ENCODE results near the gene ZNF274. TPM values are rescaled to one million over a fixed set of nuclear protein-coding genes. Genes with fewer than 3 reads are reported as not detected.

ZNF274 gene
- total and polyA plus RNA-seq, 9 of the 15 experiments (the other 6 are each of a cell fraction or from before 2014, with no cell fraction given): 5.2 to 37.0 (median 28.1) TPM

DNA sequence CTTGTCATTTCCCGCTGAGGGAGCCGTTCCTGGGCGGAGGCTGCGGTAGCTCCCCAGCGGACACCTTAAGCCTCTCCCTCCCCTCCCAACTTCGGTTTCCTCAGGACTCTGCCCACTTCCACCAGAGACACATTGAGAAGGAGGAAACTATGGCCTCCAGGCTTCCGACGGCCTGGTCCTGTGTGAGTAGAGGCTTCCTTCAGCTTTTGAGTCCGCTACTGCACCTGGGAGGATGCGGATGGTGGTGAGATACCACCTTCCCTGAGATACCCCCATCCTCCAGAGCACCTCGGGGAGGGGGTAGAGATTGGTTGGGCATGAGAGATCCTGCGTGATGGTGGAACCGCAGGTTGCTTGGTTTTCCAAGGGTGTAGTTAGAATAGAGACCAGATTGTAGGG is 955 bp downstream of the ZNF274 start (continued):
- TF ChIP-seq, protein P1, sequence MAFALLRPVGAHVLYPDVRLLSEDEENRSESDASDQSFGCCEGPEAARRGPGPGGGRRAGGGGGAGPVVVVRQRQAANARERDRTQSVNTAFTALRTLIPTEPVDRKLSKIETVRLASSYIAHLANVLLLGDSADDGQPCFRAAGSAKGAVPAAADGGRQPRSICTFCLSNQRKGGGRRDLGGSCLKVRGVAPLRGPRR (CRISPR knock-in tag; IDR thresholded peaks at IDR 0.05): no peak
- peak in 1 of 2 experiments; percentile 27; a peak in 1 of 4 replicates for TF ChIP-seq HDAC1 (IDR thresholded peaks at IDR 0.05)
- TF ChIP-seq ZNF224 (CRISPR knock-in tag; IDR thresholded peaks at IDR 0.05): no peak
- no peak for TF ChIP-seq POLR2AphosphoS2 (IDR thresholded peaks at IDR 0.05; ENCODE audit: low read length)
- TF ChIP-seq XRCC4 (IDR thresholded peaks at IDR 0.05; ENCODE audit: extremely low read depth, insufficient read depth, insufficient read length): no peak
- TF ChIP-seq ZNF282 (CRISPR knock-in tag; IDR thresholded peaks at IDR 0.05): 0 out of 2 replicates have a peak, but pooled peaks have one; percentile 61
- TF ChIP-seq ZNF217 (CRISPR knock-in tag; IDR thresholded peaks at IDR 0.05): no peak
- TF ChIP-seq BCLAF1 (IDR thresholded peaks at IDR 0.05; ENCODE audit: borderline replicate concordance in 1 of 2, control insufficient read depth in 1 of 2, low read depth in 2 of 2, low read length in 1 of 2): no peak
- no peak for TF ChIP-seq KLF13 (tag; IDR thresholded peaks at IDR 0.05; ENCODE audit: borderline replicate concordance, low read depth)
- TF ChIP-seq CBX3 (IDR thresholded peaks at IDR 0.05; ENCODE audit: borderline replicate concordance in 1 of 2, low read length in 2 of 2): peak in 1 of 2 experiments; percentile 61; a peak in 1 of 3 replicates
- no peak for TF ChIP-seq TAF1 (IDR thresholded peaks at IDR 0.05; ENCODE audit: control insufficient read depth, extremely low read depth, insufficient read depth, low read length, severe bottlenecking)
- peak in 1 of 2 experiments; percentile 58; a peak in 1 of 4 replicates for TF ChIP-seq ARNT (IDR thresholded peaks at IDR 0.05)
- TF ChIP-seq NUFIP1 (IDR thresholded peaks at IDR 0.05; ENCODE audit: partially characterized antibody): no peak
- TF ChIP-seq, protein P2, sequence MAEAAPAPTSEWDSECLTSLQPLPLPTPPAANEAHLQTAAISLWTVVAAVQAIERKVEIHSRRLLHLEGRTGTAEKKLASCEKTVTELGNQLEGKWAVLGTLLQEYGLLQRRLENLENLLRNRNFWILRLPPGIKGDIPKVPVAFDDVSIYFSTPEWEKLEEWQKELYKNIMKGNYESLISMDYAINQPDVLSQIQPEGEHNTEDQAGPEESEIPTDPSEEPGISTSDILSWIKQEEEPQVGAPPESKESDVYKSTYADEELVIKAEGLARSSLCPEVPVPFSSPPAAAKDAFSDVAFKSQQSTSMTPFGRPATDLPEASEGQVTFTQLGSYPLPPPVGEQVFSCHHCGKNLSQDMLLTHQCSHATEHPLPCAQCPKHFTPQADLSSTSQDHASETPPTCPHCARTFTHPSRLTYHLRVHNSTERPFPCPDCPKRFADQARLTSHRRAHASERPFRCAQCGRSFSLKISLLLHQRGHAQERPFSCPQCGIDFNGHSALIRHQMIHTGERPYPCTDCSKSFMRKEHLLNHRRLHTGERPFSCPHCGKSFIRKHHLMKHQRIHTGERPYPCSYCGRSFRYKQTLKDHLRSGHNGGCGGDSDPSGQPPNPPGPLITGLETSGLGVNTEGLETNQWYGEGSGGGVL (CRISPR knock-in tag; IDR thresholded peaks at IDR 0.05): no peak
- TF ChIP-seq HMGXB4 (CRISPR knock-in tag; IDR thresholded peaks at IDR 0.05): peak; percentile 38; the same call in 1 of the 2 replicates
- no peak for TF ChIP-seq GTF2F1 (IDR thresholded peaks at IDR 0.05; ENCODE audit: low read depth, low read length)
- TF ChIP-seq U2AF1 (optimal IDR thresholded peaks at IDR 0.05; ENCODE audit: low read depth, low read length): no peak
